Measurements from ENCODE around the gene SNF8.

- TF ChIP-seq, protein P1, sequence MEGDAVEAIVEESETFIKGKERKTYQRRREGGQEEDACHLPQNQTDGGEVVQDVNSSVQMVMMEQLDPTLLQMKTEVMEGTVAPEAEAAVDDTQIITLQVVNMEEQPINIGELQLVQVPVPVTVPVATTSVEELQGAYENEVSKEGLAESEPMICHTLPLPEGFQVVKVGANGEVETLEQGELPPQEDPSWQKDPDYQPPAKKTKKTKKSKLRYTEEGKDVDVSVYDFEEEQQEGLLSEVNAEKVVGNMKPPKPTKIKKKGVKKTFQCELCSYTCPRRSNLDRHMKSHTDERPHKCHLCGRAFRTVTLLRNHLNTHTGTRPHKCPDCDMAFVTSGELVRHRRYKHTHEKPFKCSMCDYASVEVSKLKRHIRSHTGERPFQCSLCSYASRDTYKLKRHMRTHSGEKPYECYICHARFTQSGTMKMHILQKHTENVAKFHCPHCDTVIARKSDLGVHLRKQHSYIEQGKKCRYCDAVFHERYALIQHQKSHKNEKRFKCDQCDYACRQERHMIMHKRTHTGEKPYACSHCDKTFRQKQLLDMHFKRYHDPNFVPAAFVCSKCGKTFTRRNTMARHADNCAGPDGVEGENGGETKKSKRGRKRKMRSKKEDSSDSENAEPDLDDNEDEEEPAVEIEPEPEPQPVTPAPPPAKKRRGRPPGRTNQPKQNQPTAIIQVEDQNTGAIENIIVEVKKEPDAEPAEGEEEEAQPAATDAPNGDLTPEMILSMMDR (IDR thresholded peaks at IDR 0.05; ENCODE audit: insufficient read depth, low read length, poor library complexity, severe bottlenecking): peak; percentile 41
- TF ChIP-seq EZH2phosphoT487 (conservative IDR thresholded peaks at IDR 0.05; ENCODE audit: low read length): no peak
These were observed 9.7 kb upstream of the SNF8 start for GRCh38 chr17:48954300-48954755.
